IMR-90 (cell line): Measurements from ENCODE around the gene ZFAND5. TPM values are rescaled to one million over a fixed set of nuclear protein-coding genes. Genes with fewer than 3 reads are reported as not detected.

Source experiments
- ATAC-seq: fragments of 200-7000 bp; cut with Tn5 transposase; 2 replicates; pipeline ENCODE4 v1.9.1; 2020; ENCODE audit warnings: low read depth, mild to moderate bottlenecking, moderate library complexity
- BruUV-seq: library from RNA; stranded (reverse); fragments of 400-500 nt; replicated peaks from 2 replicates; lab custom pipeline; 2021; lab: Mats Ljungman, UMichigan
- CTCF ChIA-PET: fragments of 300-600 bp; formaldehyde crosslinking; extraction: SDS; loops from one replicate; lab custom pipeline; 2021; ENCODE audit warnings: antibody characterized with exemption; lab: Yijun Ruan, JAX
- POLR2A ChIA-PET: fragments of 300-600 bp; sonication (Branson Sonifier 250); formaldehyde crosslinking; loops from one replicate; lab custom pipeline; 2022; ENCODE audit warnings: antibody characterized with exemption; ENCODE audit not compliant: unreplicated experiment; lab: Charles Lee
- DNase-seq: peaks from one replicate; pipeline ENCODE4 v3.0.0; 2013
- H2AFZ ChIP-seq: replicated peaks from 2 replicates; pipeline ENCODE3; 2013; ENCODE audit warnings: low read length, mild to moderate bottlenecking; ENCODE audit not compliant: poor library complexity
- H2AK5ac ChIP-seq: 2 replicates; pipeline ENCODE4 v1.6.1; 2013; ENCODE audit warnings: low read depth, low read length, inconsistent platforms
- H2AK9ac ChIP-seq: replicated peaks from 2 replicates; pipeline ENCODE3; 2013; ENCODE audit warnings: mild to moderate bottlenecking, low read depth, low read length, moderate library complexity; ENCODE audit not compliant: poor library complexity
- H2BK120ac ChIP-seq: 2 replicates; pipeline ENCODE4 v1.6.1; 2013; ENCODE audit warnings: low read depth, low read length, inconsistent platforms
- H2BK15ac ChIP-seq: 3 replicates; pipeline ENCODE4 v1.6.1; 2013; ENCODE audit warnings: low read depth, low read length, inconsistent platforms
- H2BK20ac ChIP-seq: 2 replicates; pipeline ENCODE4 v1.6.1; 2013; ENCODE audit warnings: low read depth, mild to moderate bottlenecking, inconsistent platforms, low read length, moderate library complexity
- H2BK5ac ChIP-seq: 2 replicates; pipeline ENCODE4 v1.6.1; 2013; ENCODE audit warnings: mild to moderate bottlenecking, low read depth, low read length, inconsistent platforms; ENCODE audit not compliant: poor library complexity, severe bottlenecking
- H3K14ac ChIP-seq: replicated peaks from 2 replicates; pipeline ENCODE4 v1.6.1; 2013; ENCODE audit warnings: low read depth, low read length, inconsistent platforms
- H3K18ac ChIP-seq: 2 replicates; pipeline ENCODE4 v1.6.1; 2013; ENCODE audit warnings: low read depth, low read length, control low read depth
- H3K23ac ChIP-seq: 2 replicates; pipeline ENCODE4 v1.6.1; 2013; ENCODE audit warnings: low read depth, low read length, inconsistent platforms
- H3K27ac ChIP-seq: 2 replicates; pipeline ENCODE4 v1.5.1; 2013; ENCODE audit warnings: mild to moderate bottlenecking, control low read depth, low read length; ENCODE audit not compliant: insufficient read depth
- H3K27me3 ChIP-seq: 2 replicates; pipeline ENCODE4 v1.6.1; 2013; ENCODE audit warnings: low read length; ENCODE audit not compliant: control insufficient read depth, insufficient read depth
- H3K36me3 ChIP-seq: 2 replicates; pipeline ENCODE4 v1.6.1; 2013; ENCODE audit warnings: low read length, mixed read lengths; ENCODE audit not compliant: control insufficient read depth, insufficient read depth
- H3K4ac ChIP-seq: 2 replicates; pipeline ENCODE4 v1.6.1; 2013; ENCODE audit warnings: low read depth, low read length, inconsistent platforms
- H3K4me1 ChIP-seq: 2 replicates; pipeline ENCODE4 v1.6.1; 2013; ENCODE audit warnings: low read length, mixed read lengths; ENCODE audit not compliant: control insufficient read depth, insufficient read depth
- H3K4me2 ChIP-seq: 2 replicates; pipeline ENCODE4 v1.6.1; 2013; ENCODE audit warnings: low read depth, mild to moderate bottlenecking, control low read depth, low read length, moderate library complexity
- H3K4me3 ChIP-seq: 2 replicates; pipeline ENCODE4 v1.5.1; 2013; ENCODE audit warnings: low read depth, mild to moderate bottlenecking, control low read depth, low read length, moderate library complexity; ENCODE audit not compliant: insufficient read depth
- H3K56ac ChIP-seq: 2 replicates; pipeline ENCODE4 v1.6.1; 2013; ENCODE audit warnings: low read length, inconsistent platforms; ENCODE audit not compliant: insufficient read depth; ENCODE audit errors: extremely low read depth
- H3K79me1 ChIP-seq, 2 experiments: 2 replicates each; pipeline ENCODE4 v1.6.1; 2013; ENCODE audit warnings: low read length in 2 of 2, inconsistent platforms in 1 of 2, low read depth in 1 of 2
- H3K9ac ChIP-seq: 2 replicates; pipeline ENCODE4 v1.6.1; 2013; ENCODE audit warnings: low read depth, low read length, control low read depth
- H3K9me1 ChIP-seq: 2 replicates; pipeline ENCODE4 v1.6.1; 2013; ENCODE audit warnings: low read length, inconsistent platforms; ENCODE audit not compliant: insufficient read depth
- H3K9me3 ChIP-seq: 2 replicates; pipeline ENCODE4 v1.6.1; 2013; ENCODE audit warnings: low read length; ENCODE audit not compliant: control insufficient read depth, insufficient read depth
- H4K20me1 ChIP-seq: 2 replicates; pipeline ENCODE4 v1.6.1; 2013; ENCODE audit warnings: low read length, inconsistent platforms; ENCODE audit not compliant: insufficient read depth
- H4K5ac ChIP-seq: 2 replicates; pipeline ENCODE4 v1.6.1; 2013; ENCODE audit warnings: mild to moderate bottlenecking, low read depth, low read length, control low read depth
- H4K8ac ChIP-seq, 2 experiments: 2 replicates each; pipeline ENCODE4 v1.6.1; 2013; ENCODE audit warnings: low read depth in 2 of 2, low read length in 2 of 2, control low read depth in 1 of 2, inconsistent platforms in 1 of 2
- H4K91ac ChIP-seq: 2 replicates; pipeline ENCODE4 v1.6.1; 2013; ENCODE audit warnings: low read depth, low read length, inconsistent platforms; ENCODE audit not compliant: insufficient read depth
- BHLHE40 ChIP-seq: fragments of 150-350 bp; IDR thresholded peaks from 2 replicates; pipeline ENCODE4 v1.6.1; 2016; ENCODE audit warnings: mild to moderate bottlenecking, low read depth, low read length
- CEBPB ChIP-seq: IDR thresholded peaks from 2 replicates; pipeline ENCODE4 v1.6.1; 2012; ENCODE audit warnings: low read depth, low read length, improper control_type of control experiment
- CTCF ChIP-seq: conservative IDR thresholded peaks from 2 replicates; pipeline ENCODE4 v1.5.1; 2012; ENCODE audit warnings: mild to moderate bottlenecking, low read depth, low read length, improper control_type of control experiment
- WGBS, 2 experiments: methylation state at CpG; one replicate each; pipeline versions ENCODE4 v1.1.5 to v1.1.7; 2013; ENCODE audit warnings: missing lambda C conversion rate in 2 of 2; ENCODE audit not compliant: insufficient read length in 1 of 2; ENCODE audit errors: extremely low coverage in 2 of 2; 5-methylcytosine and 5-hydroxymethylcytosine counted together
- dilution Hi-C: fragments of 300-500 bp; cut with HindIII; formaldehyde crosslinking; loops from one replicate; pipeline ENCODE4 v1.14.3; 2018; ENCODE audit warnings: low sequenced_read_pairs; ENCODE audit not compliant: unreplicated experiment
- in situ Hi-C: fragments of 300-500 bp; cut with MboI; formaldehyde crosslinking; loops from 3 replicates; pipeline ENCODE4 v1.14.3; 2019; ENCODE audit warnings: low sequenced_read_pairs, inconsistent platforms, mixed read lengths
- intact Hi-C: fragments of 100-400 bp; cut with micrococcal nuclease; formaldehyde crosslinking; loops from 2 replicates; pipeline ENCODE4 v1.10.0; 2022
- polyA plus RNA-seq, 3 experiments: library from polyadenylated mRNA; depleted of rRNA; stranded (reverse); fragments of >200 nt; gene quantifications; 2 replicates each; pipeline ENCODE4 v1.2.3, GENCODE V29; 2012; ENCODE audit warnings: low replicate concordance in 1 of 3
- total RNA-seq: library from RNA; depleted of rRNA; stranded (reverse); fragments of >200 nt; gene quantifications from 2 replicates; pipeline ENCODE4 v1.2.3, GENCODE V29; 2012
- TF ChIP-seq, protein P1 (sequence below): fragments of 150-350 bp; IDR thresholded peaks from 2 replicates; pipeline ENCODE4 v1.6.1; 2017; ENCODE audit warnings: mild to moderate bottlenecking, antibody characterized with exemption, low read length, low read depth

ZFAND5 gene
- total and polyA plus RNA-seq, 2 of the 4 experiments (the other 2 are of a cell fraction), result 35.8 to 85.2 TPM

- CTCF ChIA-PET, result interaction anchor here (0.6 kb wide), 1 partner anchor 285 kb away, joined by 4 read pairs; no protein-coding TSS in a partner anchor
These were observed 37.4 kb downstream of the ZFAND5 start for GRCh38 chr9:72327631-72328030.

More at GRCh38 chr9:72327631-72328030, 37.4 kb downstream of the ZFAND5 start:
- Histone ChIP-seq H3K36me3 (no peaks in the 10 kb centered on the region), H3K56ac (no peak overlapping the region), H3K9me1 (no peaks in the 10 kb centered on the region), H2BK5ac (no peak overlapping the region), H2AK5ac (no peak overlapping the region), H2BK15ac (no peak overlapping the region), H3K14ac (no peak overlapping the region), H3K4me2 (no peak overlapping the region), H3K18ac (no peak overlapping the region), H2AK9ac (no peak overlapping the region), H3K4ac (no peak overlapping the region), H3K27me3 (peaks cover 3% of the 10 kb centered on the region), H3K9me3 (no peaks in the 10 kb centered on the region), H2BK120ac (no peak overlapping the region), H4K20me1 (no peaks in the 10 kb centered on the region), H4K8ac (no peak overlapping the region), H3K4me1 (no peaks in the 10 kb centered on the region), H3K9ac (no peak overlapping the region), H3K79me1 (no peaks in the 10 kb centered on the region), H3K23ac (no peak overlapping the region), H2BK20ac (no peak overlapping the region), H4K91ac (no peak overlapping the region), H3K4me3 (no peak overlapping the region), H2AFZ (no peak overlapping the region), H4K5ac (no peak overlapping the region), H3K27ac (no peak overlapping the region)
- POLR2A ChIA-PET, result no interaction called here
- BruUV-seq, result no TSS peak
- DNase-seq (no peak), ATAC-seq (no peak)
- TF ChIP-seq BHLHE40 (no peak), CEBPB (no peak), CTCF (no peak)
- TF ChIP-seq, protein P1, sequence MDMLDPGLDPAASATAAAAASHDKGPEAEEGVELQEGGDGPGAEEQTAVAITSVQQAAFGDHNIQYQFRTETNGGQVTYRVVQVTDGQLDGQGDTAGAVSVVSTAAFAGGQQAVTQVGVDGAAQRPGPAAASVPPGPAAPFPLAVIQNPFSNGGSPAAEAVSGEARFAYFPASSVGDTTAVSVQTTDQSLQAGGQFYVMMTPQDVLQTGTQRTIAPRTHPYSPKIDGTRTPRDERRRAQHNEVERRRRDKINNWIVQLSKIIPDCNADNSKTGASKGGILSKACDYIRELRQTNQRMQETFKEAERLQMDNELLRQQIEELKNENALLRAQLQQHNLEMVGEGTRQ, result no peak
- intact Hi-C loops (no loop called here), dilution Hi-C loops (no loop called here), in situ Hi-C loops (no loop called here)
- 58% methylated on average over 2 of the region's 10 CpGs; no CpG with 5 or more reads in 1 of the 2 experiments for WGBS, 2 experiments
